ENCODE results near the gene XK. TPM values are rescaled to one million over a fixed set of nuclear protein-coding genes. Genes with fewer than 3 reads are reported as not detected.

XK gene
- total and polyA plus RNA-seq, 2 donors, result 0.50 to 0.66 TPM

- Histone ChIP-seq H3K27me3 (ENCODE audit: control insufficient read depth in 2 of 2, insufficient read depth in 1 of 2, low read length in 1 of 2) (no peaks in the 10 kb centered on the region), H3K36me3 (ENCODE audit: control insufficient read depth in 2 of 2, insufficient read depth in 2 of 2, low read length in 1 of 2) (no peaks in the 10 kb centered on the region), H3K27ac (ENCODE audit: low read depth in 1 of 2, low read length in 1 of 2) (no peak overlapping the region), H3K4me3 (ENCODE audit: low read length in 2 of 2) (no peak overlapping the region), H3K4me1 (ENCODE audit: control insufficient read depth in 2 of 2, insufficient read depth in 2 of 2, low read length in 2 of 2) (peaks cover 0 to 14% of the 10 kb centered on the region in 2 donors), H3K9me3 (ENCODE audit: control insufficient read depth in 2 of 2, insufficient read depth in 1 of 2, low read length in 1 of 2) (no peaks in the 10 kb centered on the region)
- 19% methylated on average over 3 of the region's 3 CpGs for WGBS
- DNase-seq (ENCODE audit: low read depth in 6 of 9, low spot score in 9 of 9), result peak; percentile 43 to 88 (median 65)
Measured at GRCh38 chrX:37745354-37745753, 59.8 kb downstream of the XK start.

GRCh38 chrX:37745835-37746217 lies 60.2 kb downstream of the XK start:
- H3K27me3 ChIP-seq (ENCODE audit: control insufficient read depth in 2 of 2, insufficient read depth in 1 of 2, low read length in 1 of 2), result no peaks in the 10 kb centered on the region
- H3K4me1 ChIP-seq (ENCODE audit: control insufficient read depth in 2 of 2, insufficient read depth in 2 of 2, low read length in 2 of 2), result peaks cover 0 to 14% of the 10 kb centered on the region in 2 donors
- no peak overlapping the region for H3K4me3 ChIP-seq (ENCODE audit: low read length in 2 of 2)
- no peaks in the 10 kb centered on the region for H3K36me3 ChIP-seq (ENCODE audit: control insufficient read depth in 2 of 2, insufficient read depth in 2 of 2, low read length in 1 of 2)
- H3K9me3 ChIP-seq (ENCODE audit: control insufficient read depth in 2 of 2, insufficient read depth in 1 of 2, low read length in 1 of 2), result no peaks in the 10 kb centered on the region
- DNase-seq (ENCODE audit: low read depth in 6 of 9, low spot score in 9 of 9), result no peak
- peak overlapping the region in 1 of 2 donors; percentile 30 for H3K27ac ChIP-seq (ENCODE audit: low read depth in 1 of 2, low read length in 1 of 2)
- 96% methylated on average over 1 of the region's 1 CpG for whole genome bisulfite sequencing

GRCh38 chrX:37746218-37746941 lies 60.8 kb downstream of the XK start:
- Histone ChIP-seq H3K36me3 (ENCODE audit: control insufficient read depth in 2 of 2, insufficient read depth in 2 of 2, low read length in 1 of 2) (no peaks in the 10 kb centered on the region), H3K27ac (ENCODE audit: low read depth in 1 of 2, low read length in 1 of 2) (no peak overlapping the region), H3K27me3 (ENCODE audit: control insufficient read depth in 2 of 2, insufficient read depth in 1 of 2, low read length in 1 of 2) (no peaks in the 10 kb centered on the region), H3K9me3 (ENCODE audit: control insufficient read depth in 2 of 2, insufficient read depth in 1 of 2, low read length in 1 of 2) (no peaks in the 10 kb centered on the region), H3K4me1 (ENCODE audit: control insufficient read depth in 2 of 2, insufficient read depth in 2 of 2, low read length in 2 of 2) (peaks cover 0 to 14% of the 10 kb centered on the region in 2 donors), H3K4me3 (ENCODE audit: low read length in 2 of 2) (no peak overlapping the region)
- no peak for DNase-seq (ENCODE audit: low read depth in 6 of 9, low spot score in 9 of 9)
- WGBS, result 60% methylated on average over 7 of the region's 7 CpGs

GRCh38 chrX:37746951-37747350 lies 61.4 kb downstream of the XK start:
- no peaks in the 10 kb centered on the region for H3K27me3 ChIP-seq (ENCODE audit: control insufficient read depth in 2 of 2, insufficient read depth in 1 of 2, low read length in 1 of 2)
- H3K4me3 ChIP-seq (ENCODE audit: low read length in 2 of 2), result no peak overlapping the region
- 96% methylated on average over 1 of the region's 1 CpG for WGBS
- peaks cover 0 to 14% of the 10 kb centered on the region in 2 donors for H3K4me1 ChIP-seq (ENCODE audit: control insufficient read depth in 2 of 2, insufficient read depth in 2 of 2, low read length in 2 of 2)
- DNase-seq (ENCODE audit: low read depth in 6 of 9, low spot score in 9 of 9), result no peak
- H3K27ac ChIP-seq (ENCODE audit: low read depth in 1 of 2, low read length in 1 of 2), result no peak overlapping the region
- no peaks in the 10 kb centered on the region for H3K9me3 ChIP-seq (ENCODE audit: control insufficient read depth in 2 of 2, insufficient read depth in 1 of 2, low read length in 1 of 2)
- no peaks in the 10 kb centered on the region for H3K36me3 ChIP-seq (ENCODE audit: control insufficient read depth in 2 of 2, insufficient read depth in 2 of 2, low read length in 1 of 2)

DNA sequence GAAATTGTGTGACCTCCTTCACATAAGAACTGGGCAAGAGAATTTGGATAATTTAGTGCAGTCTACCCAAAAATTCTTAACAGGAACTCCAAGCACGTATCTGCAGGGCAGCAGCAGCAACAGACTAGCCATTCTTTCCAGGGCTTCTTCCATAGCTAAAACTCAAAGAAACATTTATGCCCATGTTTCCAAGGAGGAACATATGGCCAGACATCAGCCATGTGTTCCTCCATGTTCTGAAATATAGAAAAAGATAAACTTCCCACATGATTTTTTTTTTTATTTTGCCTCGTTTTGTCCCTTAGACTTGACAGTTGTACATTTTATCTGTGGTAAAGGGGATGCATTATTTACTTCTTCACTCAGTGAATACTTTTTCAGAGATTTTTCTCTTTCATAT lies 66.7 kb downstream of the XK start:
- Histone ChIP-seq H3K4me3 (ENCODE audit: low read length in 2 of 2) (no peak overlapping the region), H3K27me3 (ENCODE audit: control insufficient read depth in 2 of 2, insufficient read depth in 1 of 2, low read length in 1 of 2) (no peaks in the 10 kb centered on the region), H3K9me3 (ENCODE audit: control insufficient read depth in 2 of 2, insufficient read depth in 1 of 2, low read length in 1 of 2) (no peaks in the 10 kb centered on the region), H3K27ac (ENCODE audit: low read depth in 1 of 2, low read length in 1 of 2) (no peak overlapping the region), H3K4me1 (ENCODE audit: control insufficient read depth in 2 of 2, insufficient read depth in 2 of 2, low read length in 2 of 2) (peaks cover 18 to 30% of the 10 kb centered on the region in 2 donors), H3K36me3 (ENCODE audit: control insufficient read depth in 2 of 2, insufficient read depth in 2 of 2, low read length in 1 of 2) (no peaks in the 10 kb centered on the region)
- WGBS, result 97% methylated on average over 2 of the region's 2 CpGs
- no peak for DNase-seq (ENCODE audit: low read depth in 6 of 9, low spot score in 9 of 9)

DNA sequence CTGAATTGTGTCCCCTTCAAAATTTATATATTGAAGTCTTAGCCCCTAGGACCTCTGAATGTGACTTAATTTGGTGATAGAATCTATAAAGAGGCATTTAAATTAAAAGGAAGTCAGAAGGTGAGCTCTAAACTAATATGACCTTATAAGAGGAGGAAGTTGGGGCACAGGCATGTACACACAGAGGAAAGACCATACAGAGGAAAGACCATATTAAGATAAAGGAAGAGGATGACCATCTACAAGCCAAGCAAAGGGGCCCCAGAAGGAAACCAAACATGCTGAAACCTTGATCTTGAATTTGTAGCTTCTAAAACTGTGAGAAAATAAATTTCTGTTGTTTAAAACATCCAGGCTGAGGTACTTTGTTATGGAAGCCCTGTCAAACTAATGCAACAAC lies 67.3 kb downstream of the XK start:
- H3K36me3 ChIP-seq (ENCODE audit: control insufficient read depth in 2 of 2, insufficient read depth in 2 of 2, low read length in 1 of 2), result no peaks in the 10 kb centered on the region
- no peaks in the 10 kb centered on the region for H3K9me3 ChIP-seq (ENCODE audit: control insufficient read depth in 2 of 2, insufficient read depth in 1 of 2, low read length in 1 of 2)
- H3K4me1 ChIP-seq (ENCODE audit: control insufficient read depth in 2 of 2, insufficient read depth in 2 of 2, low read length in 2 of 2), result peaks cover 18 to 34% of the 10 kb centered on the region in 2 donors
- no peak overlapping the region for H3K27ac ChIP-seq (ENCODE audit: low read depth in 1 of 2, low read length in 1 of 2)
- DNase-seq (ENCODE audit: low read depth in 6 of 9, low spot score in 9 of 9), result no peak
- no peaks in the 10 kb centered on the region for H3K27me3 ChIP-seq (ENCODE audit: control insufficient read depth in 2 of 2, insufficient read depth in 1 of 2, low read length in 1 of 2)
- H3K4me3 ChIP-seq (ENCODE audit: low read length in 2 of 2), result no peak overlapping the region

DNA sequence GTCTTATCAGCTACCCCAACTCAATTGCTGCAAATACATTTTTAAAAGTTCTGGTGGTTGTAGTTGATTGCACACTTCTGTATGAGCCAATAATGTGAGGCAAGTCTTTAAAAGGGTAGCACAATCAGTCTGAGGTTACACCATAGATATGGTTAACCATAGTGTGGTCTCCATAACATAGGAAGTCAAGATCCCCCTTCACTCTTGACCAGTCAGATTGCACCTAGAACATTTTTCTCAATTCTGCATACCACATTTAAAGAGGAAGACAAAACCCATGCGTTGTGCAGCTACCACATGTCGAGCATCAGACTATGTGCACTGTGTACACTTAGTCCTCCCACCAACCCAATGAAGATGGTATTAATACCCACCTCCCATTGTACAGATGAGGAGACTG lies 67.8 kb downstream of the XK start:
- DNase-seq (ENCODE audit: low read depth in 6 of 9, low spot score in 9 of 9), result no peak
- Histone ChIP-seq H3K4me3 (ENCODE audit: low read length in 2 of 2) (no peak overlapping the region), H3K27ac (ENCODE audit: low read depth in 1 of 2, low read length in 1 of 2) (peak overlapping the region in 1 of 2 donors; percentile 18), H3K27me3 (ENCODE audit: control insufficient read depth in 2 of 2, insufficient read depth in 1 of 2, low read length in 1 of 2) (no peaks in the 10 kb centered on the region), H3K36me3 (ENCODE audit: control insufficient read depth in 2 of 2, insufficient read depth in 2 of 2, low read length in 1 of 2) (no peaks in the 10 kb centered on the region), H3K9me3 (ENCODE audit: control insufficient read depth in 2 of 2, insufficient read depth in 1 of 2, low read length in 1 of 2) (no peaks in the 10 kb centered on the region), H3K4me1 (ENCODE audit: control insufficient read depth in 2 of 2, insufficient read depth in 2 of 2, low read length in 2 of 2) (peaks cover 18 to 34% of the 10 kb centered on the region in 2 donors)
- WGBS, result 82% methylated on average over 2 of the region's 2 CpGs

DNA sequence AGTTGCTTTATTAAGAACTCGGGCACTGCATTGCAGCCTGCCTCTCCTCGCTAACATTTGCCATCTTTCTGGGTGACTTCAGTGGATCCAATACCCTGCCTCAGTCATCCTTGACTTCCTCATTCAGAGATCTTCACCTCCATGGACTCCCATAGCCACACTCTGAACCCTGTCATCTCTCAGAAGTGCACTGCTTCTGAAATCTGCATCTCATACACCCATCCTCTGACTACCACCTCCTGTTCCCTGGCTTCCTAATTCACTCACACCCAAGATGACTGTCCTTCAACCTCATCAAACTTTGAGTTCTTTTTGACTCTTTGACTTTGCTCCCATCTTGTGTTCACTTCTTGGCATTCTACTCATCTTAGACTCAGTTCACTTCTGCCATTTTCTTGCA lies 68.9 kb downstream of the XK start:
- no peak for DNase-seq (ENCODE audit: low read depth in 6 of 9, low spot score in 9 of 9)
- WGBS, result 100% methylated on average over 2 of the region's 2 CpGs
- Histone ChIP-seq H3K27ac (ENCODE audit: low read depth in 1 of 2, low read length in 1 of 2) (peak overlapping the region; percentile 84 to 85), H3K36me3 (ENCODE audit: control insufficient read depth in 2 of 2, insufficient read depth in 2 of 2, low read length in 1 of 2) (no peaks in the 10 kb centered on the region), H3K9me3 (ENCODE audit: control insufficient read depth in 2 of 2, insufficient read depth in 1 of 2, low read length in 1 of 2) (no peaks in the 10 kb centered on the region), H3K4me3 (ENCODE audit: low read length in 2 of 2) (no peak overlapping the region), H3K27me3 (ENCODE audit: control insufficient read depth in 2 of 2, insufficient read depth in 1 of 2, low read length in 1 of 2) (no peaks in the 10 kb centered on the region), H3K4me1 (ENCODE audit: control insufficient read depth in 2 of 2, insufficient read depth in 2 of 2, low read length in 2 of 2) (peaks cover 18 to 34% of the 10 kb centered on the region in 2 donors)

- no peak overlapping the region for H3K4me3 ChIP-seq (ENCODE audit: low read length in 2 of 2)
- no peaks in the 10 kb centered on the region for H3K36me3 ChIP-seq (ENCODE audit: control insufficient read depth in 2 of 2, insufficient read depth in 2 of 2, low read length in 1 of 2)
- no peaks in the 10 kb centered on the region for H3K9me3 ChIP-seq (ENCODE audit: control insufficient read depth in 2 of 2, insufficient read depth in 1 of 2, low read length in 1 of 2)
- peak in 5 of 9 donors; percentile 40 to 77 (median 46) for DNase-seq (ENCODE audit: low read depth in 6 of 9, low spot score in 9 of 9)
- peak overlapping the region; percentile 84 to 85 for H3K27ac ChIP-seq (ENCODE audit: low read depth in 1 of 2, low read length in 1 of 2)
- peaks cover 18 to 34% of the 10 kb centered on the region in 2 donors for H3K4me1 ChIP-seq (ENCODE audit: control insufficient read depth in 2 of 2, insufficient read depth in 2 of 2, low read length in 2 of 2)
- H3K27me3 ChIP-seq (ENCODE audit: control insufficient read depth in 2 of 2, insufficient read depth in 1 of 2, low read length in 1 of 2), result no peaks in the 10 kb centered on the region
Measured at GRCh38 chrX:37755025-37755424, 69.4 kb downstream of the XK start.

Measured in thymus (tissue), 11 donors.